ENCODE results near the gene AGAP2.
"Not testable (repeated sequence)": the region's sequence is repeated elsewhere in the genome, so short reads cannot be mapped to it uniquely, and the experiment has no call there.

Gene AGAP2

DNA sequence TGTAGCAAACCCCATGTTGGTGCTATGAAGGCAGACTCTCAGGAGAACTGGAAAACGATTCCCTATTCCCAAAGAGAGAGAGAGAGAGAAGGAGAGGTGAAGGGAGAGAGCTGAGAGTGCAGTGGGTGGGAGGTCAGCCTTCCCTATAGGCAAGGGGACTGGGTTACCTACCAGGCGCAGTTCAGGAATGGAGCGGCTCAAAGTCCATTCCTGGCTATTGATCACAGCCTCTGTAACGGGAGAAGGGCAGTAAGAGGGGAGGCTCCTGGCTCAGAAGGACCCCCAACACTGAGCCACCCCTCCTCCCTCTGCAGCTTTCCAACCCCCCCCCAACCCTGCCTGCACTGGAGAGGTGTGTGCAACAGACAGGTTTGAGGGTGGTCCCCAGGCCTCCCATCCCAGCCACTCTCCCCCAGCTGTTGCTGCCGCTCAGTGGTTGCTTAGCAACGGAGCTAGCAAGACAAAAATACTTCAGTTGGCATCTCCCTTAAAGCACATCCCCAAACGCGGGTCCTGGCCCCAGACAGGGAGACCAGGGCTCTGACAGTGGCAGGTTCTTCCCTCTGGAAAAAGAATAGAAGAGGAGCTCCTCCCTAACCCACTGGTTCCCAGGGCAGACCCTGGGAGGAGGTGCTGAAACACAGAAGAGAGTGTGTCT lies 3.2 kb downstream of the AGAP2 start:
- no peak for DNase-seq

DNA sequence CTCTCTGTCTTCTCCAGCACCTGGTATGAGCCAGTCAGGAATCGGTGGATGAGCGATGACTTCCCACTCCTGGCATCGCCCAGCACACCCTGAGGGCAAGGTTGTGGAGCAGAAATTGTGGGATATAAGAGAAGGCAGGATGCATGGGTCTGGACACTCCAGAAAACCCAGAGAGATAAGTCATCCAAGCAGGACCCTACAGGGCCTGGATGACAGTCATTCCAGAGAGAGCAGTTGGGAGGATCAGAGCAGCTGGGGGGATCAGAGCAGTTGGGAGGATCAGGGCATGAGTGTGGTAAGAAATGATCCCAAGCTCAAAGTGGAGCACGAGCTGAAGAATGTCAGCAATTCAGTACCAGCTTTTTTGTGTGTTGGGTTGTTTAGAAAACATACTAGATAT lies 4.0 kb downstream of the AGAP2 start:
- no peak for DNase-seq

DNA sequence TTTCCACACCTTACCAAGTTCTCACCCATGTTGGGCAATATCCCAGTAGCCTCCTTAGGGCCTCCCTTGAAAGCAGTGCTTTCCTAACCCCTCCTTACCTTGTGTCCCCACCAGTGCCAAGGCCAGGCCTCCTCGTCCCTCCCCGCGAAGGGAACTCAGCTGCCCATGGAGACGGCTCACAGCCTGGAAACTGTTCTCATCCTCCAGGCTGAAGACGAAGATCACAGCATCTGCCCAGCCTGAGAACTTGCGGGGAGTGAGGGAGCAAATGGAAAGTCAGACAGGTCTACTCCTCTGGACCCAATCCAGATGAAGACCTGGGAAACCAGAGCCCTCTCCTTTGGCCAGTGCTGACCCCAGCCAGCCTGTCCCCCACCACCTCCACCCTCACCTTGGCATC lies 4.6 kb downstream of the AGAP2 start:
- no peak for DNase-seq

DNA sequence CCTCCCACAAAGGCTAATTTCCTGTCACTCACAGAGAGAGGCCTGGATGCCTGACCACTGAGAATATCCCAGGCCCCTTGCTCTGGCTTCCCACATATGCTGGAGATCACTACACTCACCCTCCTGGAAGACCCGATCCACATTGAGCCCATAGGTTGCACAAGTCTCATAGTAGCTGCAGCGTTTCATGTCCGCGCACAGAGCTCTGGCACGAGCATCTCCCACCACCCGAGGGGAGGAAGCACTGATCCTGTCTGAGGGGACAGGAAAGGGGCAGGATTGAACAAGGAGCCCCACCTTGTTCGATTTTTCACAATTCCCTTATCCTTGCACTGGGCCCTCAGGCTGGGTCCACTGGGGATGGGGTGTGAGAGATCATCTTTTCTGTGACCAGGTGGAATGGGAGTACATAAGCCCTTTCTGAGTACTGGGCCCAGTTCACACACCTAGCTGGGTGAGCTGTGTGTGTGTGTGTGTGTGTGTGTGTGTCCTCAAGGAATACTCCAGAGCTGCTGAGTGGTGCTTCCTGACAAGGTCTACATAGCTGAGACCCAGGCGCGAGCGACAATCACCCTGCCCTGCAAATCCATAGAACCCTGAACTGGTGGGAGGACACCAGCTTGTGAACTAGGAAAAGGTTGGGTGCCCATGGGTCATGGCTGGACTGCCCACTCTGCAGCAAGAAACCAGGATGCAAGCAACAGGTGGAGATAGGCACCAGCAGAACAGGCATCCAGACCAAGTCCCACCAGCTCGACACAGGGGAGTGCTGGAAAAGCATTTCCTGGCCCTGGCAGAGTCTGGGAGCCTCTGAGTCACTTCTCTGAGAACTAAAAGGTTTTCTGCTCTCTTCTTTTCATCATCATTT lies 5.6 kb downstream of the AGAP2 start:
- no peak for DNase-seq

DNA sequence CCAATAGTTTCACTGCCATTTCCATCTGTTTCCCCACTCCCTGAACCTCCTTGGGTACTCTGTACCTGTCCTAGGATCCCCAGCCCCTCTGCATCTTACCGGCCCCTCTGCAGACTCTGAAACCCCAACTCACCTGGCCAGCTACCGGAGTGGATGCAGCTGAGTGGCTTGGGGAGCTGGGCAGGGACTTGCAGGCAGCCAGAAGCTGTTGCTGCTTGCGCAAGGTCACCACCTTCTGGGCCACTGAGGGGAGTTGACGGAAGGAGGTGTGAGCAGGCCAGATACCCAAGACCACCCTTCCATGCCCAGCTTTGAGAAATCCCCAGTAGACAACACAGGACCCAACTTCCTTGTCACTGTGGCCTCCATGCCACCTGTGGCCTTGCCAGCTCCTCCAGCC lies 6.3 kb downstream of the AGAP2 start:
- no peak for DNase-seq

DNA sequence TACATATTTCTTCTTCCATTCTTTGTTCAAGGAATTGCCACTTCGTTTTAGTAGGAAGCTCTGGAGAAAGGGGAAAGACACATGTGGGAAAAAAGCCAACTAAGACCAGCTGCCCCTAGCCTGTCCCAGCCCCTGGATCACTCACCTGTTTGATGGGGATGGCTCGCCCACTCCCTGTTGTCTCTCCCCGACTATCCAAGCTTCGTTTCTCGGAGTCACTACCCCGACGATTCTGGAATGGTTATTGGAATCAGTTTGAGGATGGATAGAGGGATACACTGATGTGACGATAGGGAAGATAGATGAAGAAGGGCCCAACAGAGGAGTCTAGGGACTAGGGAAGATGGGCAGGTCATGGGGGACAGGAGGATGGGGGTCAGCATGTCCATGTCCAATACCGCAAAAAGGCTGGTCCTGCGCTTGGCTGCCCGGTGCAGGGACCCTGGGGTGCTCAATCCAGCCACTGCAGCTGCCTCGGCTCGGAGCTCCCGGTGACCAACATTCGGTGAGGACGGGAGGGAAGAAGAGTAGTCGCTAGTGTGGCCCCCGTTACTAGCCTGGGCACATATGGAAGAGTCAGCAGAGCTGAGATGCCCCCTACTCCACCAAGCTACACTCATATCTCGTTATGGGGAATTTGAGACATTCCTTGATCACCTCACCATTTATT lies 7.0 kb downstream of the AGAP2 start:
- no peak for DNase-seq

DNA sequence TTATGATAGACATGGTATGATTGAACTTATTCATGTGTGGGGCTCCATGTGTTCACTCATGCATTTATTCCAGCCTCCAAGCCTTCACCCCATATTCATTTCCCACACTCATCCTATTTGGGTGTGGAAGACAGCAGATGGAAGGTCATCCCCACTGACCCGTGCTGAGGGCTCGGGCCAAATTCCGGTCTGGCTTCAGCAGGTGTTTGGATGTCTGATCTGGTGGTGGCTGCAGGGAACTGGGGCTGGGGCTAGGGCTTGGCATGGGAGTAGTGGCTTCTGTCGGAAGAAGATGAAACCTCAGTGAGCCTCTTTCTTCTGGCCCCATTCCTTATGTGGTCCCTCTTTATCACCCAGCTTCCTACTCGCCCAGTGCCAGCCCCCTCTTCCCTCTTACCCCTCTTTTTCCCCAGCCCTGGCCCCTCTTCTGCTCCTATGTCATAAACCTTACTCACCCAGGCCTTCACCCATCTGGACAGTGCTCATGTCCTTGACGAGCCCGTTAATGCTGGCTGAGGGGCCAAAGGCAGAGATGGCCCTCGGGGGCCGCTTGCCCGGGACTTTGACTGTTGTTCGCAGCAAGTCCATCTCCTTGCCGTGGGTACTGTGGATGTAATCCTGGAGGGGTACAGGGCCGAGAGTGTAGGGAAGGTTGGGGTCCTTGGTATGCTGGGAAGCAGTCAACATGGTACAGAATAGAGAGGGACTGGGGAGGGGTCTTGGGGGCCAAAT lies 8.0 kb downstream of the AGAP2 start:
- DNase-seq: no peak

DNA sequence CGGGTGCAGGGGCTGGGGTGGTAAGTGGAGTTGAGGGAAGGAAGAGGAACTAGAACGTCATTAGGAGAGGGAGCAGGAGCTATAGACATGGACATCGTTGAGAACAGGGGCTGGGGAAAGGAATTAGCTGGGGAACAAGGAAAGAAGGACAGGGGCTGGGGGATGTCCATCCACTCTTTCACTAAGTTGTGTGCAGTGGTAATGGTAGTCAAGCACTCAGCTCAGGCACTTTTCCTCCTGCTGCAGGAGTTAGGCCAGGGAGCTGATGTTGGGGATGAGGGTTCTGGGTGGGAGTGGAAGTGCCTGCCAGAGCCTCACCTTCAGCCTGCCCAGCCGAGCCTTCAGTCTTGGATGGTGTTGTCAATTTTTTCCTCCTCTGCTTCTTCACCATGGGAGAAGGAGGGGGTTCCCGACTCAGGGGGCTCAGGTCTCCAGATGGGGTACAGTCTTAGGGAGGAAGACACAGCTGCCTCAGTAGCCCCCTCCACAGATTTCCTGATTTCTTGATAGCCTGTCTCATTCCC lies 9.2 kb downstream of the AGAP2 start:
- DNase-seq: no peak

DNA sequence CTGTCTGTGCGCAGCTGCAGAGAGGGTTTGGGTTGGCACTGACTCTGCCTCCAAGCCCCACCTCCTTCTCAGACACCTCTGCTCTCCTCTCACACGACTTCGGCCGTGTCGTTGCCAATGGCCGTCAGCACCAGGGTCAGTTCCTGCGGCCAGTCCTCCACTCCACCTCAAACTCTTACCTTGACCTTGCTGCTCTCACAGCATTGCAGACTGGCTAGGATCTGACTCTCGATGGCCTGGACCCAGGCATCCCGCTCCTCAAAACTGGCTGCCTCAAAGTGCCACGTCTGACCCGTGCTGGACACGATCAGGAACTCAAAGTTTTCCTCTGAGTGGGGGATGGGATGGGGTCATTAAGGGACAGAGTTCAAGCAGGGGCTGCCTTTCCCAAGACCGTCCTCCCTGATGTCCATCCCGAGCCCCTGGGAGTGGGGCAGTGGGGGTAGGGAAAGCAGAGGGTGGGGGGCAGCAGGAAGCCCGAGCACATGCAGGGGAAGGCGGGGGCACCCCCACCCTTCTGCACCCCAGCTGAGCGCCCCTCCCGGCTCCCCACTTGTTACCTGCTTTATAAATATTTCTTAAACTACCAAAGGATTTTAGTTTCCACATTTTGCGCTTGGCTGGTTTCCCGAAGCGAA lies 10.7 kb downstream of the AGAP2 start:
- no peak for DNase-seq

DNA sequence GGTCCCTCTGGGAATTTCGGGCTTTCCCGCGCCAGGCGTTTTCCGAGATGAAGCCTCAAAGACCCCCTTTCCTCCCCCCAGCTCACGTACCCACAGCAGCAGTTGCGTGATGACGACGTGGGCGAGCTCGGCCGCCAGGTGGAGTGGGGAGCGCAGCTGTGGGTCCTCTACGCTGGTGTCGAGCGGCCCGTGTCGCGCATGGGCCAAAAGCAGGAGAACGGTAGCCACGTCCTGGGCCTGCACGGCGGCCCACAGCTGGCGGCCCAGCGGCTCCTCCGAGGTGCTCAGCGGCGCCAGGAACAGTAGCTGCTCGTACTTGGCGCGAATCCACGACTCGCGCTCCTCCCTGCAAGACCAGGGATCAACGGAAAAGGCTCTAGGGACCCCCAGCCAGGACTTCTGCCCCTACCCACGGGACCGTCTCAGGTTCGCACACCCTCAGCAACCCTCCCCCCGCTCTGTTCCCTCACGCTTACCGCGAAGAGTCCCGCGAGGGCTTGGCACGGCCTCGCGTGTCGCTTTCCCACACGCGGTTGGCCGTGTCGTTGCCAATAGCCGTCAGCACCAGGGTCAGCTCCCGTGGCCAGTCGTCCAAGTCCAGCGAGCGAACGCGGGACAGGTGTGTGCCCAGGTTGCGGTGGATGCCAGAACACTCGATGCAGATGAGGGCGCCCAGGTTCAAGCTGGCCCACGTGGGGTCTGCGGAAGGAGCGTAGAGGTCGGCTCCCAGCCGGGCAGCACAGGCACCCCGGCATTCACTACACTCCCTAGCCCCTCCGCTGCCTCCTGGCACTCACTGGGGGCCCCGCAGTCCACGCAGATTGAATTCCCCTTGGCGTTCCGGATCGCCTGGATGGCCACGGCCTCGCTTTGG lies 11.4 kb downstream of the AGAP2 start:
- no peak for DNase-seq

DNA sequence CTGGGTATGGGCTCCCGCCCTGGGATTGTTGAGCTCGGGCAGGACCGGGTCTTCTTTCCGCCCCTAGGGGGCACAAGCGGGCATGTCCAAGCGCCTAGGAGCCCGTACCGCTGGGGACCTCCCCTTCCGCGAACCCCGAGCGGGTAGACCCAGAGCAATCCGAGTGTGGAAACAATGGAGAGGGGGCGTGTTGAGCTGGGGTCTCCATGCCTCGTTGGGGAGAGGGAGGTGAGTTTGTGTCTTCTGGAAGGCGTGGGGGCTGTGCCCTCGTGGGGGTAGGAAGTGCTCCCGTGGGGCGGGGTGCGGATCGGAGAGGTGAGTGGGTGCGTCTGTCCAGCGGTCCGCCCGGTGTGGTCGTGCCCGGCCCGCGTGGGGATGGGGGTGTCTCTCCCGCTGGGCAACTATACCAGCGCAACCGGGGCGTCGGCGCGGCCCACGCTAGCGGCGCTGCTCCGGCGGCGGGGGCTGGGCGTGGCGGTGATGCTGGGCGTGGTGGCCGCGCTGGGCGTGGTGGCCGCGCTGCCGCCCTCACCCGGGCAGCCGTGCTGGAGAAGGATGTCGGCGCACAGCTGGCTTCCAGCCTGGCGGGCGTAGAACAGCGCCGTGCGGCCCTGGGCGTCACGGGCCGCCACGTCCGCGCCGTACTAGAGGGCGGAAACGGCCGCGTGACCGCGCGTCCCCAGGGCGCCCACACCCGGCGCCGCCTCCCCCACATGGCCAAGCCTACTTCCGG lies 12.2 kb downstream of the AGAP2 start:
- DNase-seq: no peak

DNA sequence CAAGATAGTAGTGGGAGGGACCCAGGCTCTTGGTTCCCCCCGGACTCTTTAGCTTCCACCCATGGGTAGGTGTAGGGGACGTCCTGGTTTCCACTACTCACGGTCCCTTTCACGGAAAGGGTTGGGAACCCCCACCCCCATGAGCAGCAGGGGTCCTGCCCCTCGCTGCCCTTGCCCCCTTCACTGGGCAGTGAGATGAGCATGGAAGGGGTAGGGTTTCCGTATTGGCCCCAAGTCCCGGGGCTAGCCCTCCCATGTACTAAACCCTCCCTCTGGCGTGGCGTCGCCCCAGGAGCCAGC lies 12.7 kb downstream of the AGAP2 start:
- no peak for DNase-seq

DNA sequence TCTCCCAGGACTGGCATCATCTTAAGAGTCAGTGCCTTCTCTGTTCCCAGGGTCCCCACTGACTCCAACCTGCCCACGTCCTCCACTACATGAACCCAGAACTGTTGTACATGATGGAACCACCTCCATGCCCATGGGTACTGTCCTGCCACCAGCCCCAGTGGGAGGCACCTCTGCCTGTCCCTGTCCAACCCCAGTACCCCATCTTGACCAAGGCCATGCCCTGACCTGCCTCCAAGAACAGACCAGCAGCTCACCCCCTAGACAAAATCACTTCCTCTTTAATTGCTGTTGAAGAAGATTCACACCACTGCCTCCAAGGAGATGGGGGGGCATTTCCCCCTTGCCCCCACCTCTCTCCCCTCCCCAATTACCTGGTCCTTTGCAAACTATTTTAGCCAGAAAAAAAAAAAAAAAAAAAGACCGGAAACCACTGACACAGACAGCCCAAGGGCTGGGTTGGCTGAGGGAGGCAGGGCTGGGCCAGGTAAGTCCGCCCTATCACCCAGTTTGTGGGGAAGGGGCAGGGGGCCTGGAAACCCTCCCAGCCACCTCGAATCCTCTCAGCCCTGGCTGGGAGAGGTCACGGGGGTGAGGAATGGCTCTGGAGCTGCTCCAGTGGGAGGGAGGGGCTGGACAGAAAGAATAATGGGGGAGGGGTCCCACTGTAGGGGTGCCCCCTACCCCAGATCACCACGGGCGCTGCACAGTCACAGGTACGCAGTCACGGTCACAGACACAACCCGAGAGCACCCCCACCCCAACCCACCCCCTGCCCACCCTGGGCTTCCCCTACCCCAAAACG lies 13.4 kb downstream of the AGAP2 start:
- DNase-seq: no peak

DNA sequence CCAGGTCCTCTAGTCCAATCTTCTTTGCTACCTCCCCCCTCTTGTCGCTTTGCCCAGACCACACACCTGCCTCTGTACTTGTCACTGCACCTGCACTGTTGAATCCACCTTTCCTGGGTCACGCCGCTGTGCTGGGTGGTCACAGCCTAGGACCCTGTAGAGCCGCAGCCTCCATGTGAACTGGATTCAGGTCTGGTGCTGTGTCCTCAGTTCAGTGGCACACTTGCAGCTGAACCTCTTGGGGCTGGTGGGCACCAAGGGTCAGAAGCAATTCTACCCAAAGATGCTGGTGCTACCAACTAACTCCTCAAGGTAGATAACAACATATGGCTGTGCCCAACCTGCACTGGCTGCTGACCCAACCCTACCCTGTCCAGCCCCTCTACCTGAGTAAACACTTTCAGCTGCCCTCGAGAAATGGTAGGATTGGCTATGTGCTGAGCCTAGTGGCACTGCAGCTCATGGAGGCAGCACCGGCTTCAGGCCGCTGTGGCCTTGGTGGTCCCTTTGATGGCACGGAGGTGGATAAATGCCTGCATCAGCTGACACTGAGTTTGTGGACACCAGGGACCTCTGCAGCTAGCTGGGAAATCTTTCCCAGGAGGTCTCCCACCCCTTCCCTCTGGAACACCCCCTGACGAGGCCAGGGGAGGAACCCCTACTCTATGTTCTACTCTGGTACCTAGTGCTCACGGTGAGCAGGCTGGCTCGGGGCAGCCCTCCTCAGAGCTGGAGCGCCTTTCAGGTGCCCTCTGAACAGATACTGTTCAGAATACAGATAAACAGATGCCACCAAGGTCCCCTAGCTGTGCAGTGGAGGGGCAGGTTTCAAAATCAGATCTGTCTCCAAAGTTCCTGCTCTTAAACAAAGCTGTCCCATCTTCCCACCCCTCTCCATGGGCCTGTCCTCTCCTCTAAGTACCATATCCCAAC lies 14.3 kb downstream of the AGAP2 start:
- no peak for DNase-seq

DNA sequence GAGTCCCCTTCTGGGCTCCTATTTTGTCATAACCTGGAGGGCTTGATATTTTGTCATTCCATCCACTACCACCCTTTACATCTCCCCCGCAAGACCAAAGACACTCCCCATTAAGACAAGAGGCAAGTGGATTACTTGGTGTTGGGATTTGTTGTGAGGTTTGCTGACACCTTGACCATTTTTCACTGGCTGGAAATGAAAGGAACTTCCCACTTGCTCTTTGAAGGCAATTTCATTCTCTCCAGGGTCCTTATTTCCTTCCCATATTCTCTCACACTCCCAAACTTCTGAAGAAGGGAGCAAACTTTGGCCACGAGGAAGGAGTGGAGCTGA lies 14.9 kb downstream of the AGAP2 start:
- no peak for DNase-seq

DNA sequence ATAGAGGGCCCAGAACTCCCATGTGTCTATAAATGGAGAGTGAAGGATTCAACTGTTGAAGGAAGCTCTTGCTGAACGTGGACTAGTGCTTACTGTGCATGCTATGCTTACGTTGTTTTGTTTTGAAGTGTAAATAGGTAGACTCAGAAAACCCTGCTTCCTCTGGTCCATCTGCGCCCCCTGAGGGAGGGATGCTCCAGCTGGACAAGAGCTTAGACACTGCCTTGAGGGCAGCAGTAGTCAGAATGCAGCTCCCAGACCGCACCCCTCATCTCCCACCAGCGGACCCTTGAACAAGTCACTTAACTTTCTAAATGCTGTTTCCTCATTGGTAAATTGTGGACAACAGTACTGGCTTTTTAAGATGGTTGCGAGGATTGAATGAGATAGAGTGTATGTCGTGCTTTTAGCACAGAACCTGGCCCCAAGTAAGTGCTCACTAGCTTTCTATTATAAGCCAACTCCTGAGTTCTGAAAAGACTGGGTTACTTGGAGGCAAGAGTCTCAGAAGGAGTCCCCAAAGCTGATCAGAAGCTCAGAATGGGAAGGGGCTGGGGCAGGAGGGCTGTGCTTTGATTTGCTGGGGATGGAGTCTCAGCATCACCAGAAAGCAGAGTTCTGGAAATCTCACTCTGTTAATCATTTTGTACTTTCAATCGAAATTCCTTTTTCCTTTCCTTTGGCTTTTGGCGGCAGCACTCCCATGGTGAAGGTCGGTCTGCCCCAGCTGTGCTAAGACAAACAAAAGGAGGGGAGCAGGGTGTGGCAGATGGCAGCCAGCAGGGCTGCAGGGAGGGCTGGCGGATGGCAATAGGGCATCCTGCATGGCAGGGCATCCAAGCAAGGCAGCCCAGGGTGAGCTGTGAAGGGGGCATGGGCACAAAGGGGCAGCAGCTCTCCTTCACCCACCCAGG lies 15.6 kb downstream of the AGAP2 start:
- no peak for DNase-seq

DNA sequence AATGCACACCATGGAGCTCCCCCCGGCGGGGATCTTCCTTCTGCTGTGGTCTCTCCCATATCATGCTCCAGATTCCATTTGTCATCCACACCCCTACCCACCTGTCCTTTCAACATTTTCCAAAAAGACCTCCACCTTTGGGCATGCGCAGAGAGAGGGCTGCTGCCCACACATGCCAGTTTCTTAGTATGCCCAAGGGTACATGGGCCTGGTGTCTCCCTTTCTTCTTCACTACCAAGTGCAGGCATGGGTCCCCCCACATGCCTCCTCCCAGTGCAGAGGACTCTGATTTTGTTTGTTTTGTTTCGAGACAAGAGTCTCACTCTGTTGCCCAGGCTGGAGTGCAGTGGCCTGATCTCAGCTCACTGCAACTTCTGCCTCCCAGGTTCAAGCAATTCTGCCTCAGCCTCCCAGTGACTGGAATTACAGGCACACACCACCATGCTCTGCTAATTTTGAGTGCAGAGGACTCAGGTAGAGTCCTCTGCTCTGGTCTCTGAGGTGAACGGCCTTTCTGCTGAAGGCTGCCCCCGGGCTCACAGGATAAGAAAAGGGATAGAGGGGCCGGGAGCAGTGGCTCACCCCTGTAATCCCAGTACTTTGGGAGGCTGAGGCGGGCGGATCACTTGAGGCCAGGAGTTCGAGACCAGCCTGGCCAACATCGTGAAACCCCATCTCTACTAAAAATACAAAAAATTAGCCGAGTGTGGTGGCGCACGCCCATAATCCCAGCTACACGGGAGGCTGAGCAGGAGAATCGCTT lies 16.5 kb downstream of the AGAP2 start:
- not testable (repeated sequence) for DNase-seq

Data from activated CD4-positive, alpha-beta T cell treated with anti-CD3 and anti-CD28 coated beads for 4 hours (primary cell).